ENCODE results near the gene TBCC. TPM values are rescaled to one million over a fixed set of nuclear protein-coding genes. Genes with fewer than 3 reads are reported as not detected.
A peak's percentile ranks its signal among the peaks of the same experiment; 100 is the strongest.
"Not testable (repeated sequence)": the region's sequence is repeated elsewhere in the genome, so short reads cannot be mapped to it uniquely, and the experiment has no call there.

The TBCC gene
- total RNA-seq, 1 experiment from 2014 or later: 50.0 TPM

DNA sequence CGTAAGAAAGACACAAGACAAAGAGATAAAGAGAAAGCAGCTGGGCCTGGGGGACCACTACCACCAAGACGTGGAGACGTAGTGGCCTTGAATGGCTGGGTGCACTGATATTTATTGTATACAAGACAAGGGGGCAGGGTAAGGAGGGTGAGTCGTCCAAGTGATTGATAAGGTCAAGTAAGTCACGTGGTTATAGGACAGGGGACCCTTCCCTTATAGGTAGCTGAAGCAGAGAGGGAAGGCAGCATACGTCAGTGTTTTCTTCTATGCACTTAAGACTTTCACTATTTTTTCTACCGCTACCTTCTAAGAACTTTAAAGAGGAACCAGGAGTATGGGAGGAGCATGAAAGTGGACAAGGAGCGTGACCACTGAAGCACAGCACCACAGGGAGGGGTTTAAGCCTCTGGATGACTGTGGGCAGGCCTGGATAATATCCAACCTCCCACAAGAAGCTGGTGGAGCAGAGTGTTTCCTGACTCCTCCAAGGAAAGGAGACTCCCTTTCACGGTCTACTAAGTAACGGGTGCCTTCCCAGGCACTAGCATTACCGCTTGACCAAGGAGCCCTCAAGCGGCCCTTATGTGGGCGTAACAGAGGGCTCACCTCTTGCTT lies 11.9 kb downstream of the TBCC start:
- not testable (repeated sequence) for DNase-seq (ENCODE audit: low spot score)

DNA sequence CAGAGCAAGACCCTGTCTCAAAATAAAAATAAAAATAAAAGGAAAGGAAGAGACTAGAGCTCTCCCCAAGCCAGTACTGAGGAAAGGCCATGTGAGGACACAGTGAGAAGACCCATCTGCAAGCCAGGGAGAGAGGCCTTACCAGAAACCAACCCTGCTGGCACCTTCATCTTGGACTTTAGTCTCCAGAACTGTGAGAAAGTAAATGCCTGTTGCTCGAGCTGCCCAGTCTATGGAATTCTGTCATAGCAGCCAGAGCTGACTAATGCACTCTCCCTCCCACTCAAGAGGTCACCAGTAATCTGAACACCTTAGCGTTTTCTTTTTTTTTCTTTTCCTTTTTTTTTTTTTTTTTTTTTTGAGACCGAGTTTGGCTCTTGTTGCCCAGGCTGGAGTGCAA lies 16.2 kb downstream of the TBCC start:
- DNase-seq (ENCODE audit: low spot score): no peak

DNA sequence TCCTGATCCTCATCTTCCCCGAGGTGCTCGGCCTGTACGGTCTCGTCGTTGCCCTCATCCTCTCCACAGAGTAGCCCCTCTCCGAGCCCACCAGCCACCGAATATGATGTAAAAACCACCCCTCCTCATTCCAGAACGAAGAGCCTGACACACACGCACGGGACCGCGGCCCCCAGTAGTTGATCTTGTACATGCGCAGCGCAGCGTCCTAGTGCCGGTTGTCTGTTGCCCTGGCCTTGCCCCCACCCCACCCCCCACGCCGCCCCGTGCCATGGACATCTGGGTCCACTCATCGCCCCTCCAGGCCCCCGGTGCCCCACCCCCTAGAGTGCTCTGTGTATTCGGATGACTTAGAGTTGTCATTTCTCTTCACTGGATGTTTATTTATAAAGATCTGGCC lies 18.3 kb downstream of the TBCC start:
- DNase-seq (ENCODE audit: low spot score): no peak

DNA sequence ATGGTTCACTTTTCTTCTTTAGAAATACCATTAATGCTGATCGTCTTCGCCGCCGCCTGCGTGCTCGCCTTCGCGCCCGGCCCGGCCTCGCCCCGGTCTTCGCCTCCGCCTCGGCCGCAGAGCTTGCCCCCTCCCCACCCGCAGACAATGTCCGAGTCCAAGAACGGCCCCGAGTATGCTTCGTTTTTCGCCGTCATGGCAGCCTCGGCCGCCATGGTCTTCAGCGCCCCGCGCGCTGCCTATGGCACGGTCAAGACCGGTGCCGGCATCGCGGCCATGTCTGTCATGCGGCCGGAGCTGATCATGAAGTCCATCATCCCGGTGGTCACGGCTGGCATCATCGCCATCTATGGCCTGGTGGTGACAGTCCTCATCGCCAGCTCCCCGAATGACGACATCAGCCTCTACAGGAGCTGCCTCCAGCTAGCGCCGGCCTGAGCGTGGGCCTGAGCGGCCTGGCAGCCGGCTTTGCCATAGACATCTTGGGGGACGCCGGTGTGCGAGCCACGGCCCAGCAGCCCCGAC lies 18.8 kb downstream of the TBCC start:
- no peak for DNase-seq (ENCODE audit: low spot score)

- DNase-seq (ENCODE audit: low spot score): peak; percentile 57
These were observed 19.3 kb downstream of the TBCC start for GRCh38 chr6:42726485-42727086.

DNA sequence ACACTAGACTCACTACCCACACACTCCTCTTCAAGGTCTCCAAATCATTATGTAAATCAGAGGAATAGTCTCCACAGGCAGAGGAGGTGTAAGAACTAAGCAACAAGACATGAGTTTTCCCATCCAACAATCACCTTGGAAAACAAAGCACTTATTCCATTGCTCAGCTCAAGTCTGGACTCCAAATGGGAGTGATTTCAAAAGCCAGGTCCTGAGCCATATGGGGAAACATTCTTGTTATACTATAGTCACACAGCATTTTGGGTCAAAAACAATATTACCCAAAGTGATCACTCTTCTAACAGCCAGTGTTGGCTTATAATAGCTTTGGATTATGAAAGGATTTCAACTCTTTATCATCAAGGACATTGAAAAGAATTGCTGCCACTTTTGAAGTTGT lies 19.9 kb downstream of the TBCC start:
- DNase-seq (ENCODE audit: low spot score): no peak

DNA sequence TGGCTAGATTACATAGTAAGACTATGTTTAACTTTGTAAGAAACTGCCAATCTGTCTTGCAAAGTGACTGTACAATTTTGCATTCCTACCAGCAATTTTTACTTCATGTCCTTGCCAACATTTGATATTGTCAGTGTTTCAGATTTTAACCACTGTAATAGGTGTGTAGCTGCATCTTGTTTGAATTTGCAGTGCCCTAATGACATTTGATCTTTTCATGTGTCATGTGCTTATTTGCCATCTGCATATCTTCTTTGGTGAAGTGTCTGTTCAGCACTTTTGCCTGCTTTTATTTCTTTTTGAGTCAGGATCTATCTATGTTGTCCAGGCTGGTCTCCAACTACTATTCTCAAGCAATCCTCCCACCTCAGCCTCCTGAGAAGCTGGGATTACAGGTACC lies 21.1 kb downstream of the TBCC start:
- no peak for DNase-seq (ENCODE audit: low spot score)

DNA sequence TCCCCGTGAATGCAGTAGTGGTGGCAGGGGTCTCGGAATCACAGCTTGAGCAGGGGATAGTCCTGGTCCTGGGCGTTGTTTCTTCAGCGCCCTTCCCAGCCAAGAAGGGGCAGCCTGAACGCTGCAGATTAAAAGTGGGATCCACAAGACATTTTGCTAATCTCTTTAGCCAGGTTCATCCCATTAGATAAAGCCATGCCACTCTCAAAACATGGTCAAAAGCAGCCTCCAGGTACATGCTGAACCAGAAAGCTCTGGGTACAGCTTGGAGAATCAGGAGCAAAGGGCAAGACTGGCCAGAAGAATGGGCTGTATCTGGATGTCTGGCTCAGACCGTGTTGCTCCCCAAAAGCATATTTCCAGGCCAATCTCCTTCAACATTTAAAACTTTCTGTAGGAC lies 23.4 kb downstream of the TBCC start, which contains the start of gene PRPH2:
TSS of gene PRPH2 (minus strand) at position 101 of the 400 bp plus-strand sequence. CDS start 263 bp downstream, outside the sequence.
- DNase-seq (ENCODE audit: low spot score): no peak

DNA sequence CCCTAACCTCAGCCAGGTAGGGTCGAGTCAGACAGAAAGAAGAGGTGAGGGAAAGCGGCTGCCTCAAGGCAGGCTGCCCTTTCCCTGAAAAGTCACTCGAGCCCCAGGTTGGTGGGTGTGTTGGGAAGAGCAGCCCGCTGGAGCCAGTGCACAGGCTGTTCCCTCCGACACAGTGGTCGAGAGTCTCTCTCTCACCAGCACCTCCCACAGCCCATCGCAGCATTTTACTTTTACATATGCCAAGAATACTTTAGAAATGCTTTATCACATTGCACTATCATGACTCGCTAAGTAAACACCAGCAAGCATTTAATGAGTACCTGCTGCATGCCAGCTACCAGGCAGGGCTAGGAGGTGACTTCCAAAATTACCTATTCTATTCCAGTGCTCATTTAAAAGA lies 25.2 kb downstream of the TBCC start:
- peak; percentile 53 for DNase-seq (ENCODE audit: low spot score)

GRCh38 chr6:42715871-42716270 lies 30.0 kb downstream of the TBCC start:
- no peak for DNase-seq (ENCODE audit: low spot score)

- DNase-seq (ENCODE audit: low spot score): no peak
These were observed 31.7 kb downstream of the TBCC start for GRCh38 chr6:42714098-42714761.

- DNase-seq (ENCODE audit: low spot score): no peak
These were observed 34.0 kb downstream of the TBCC start for GRCh38 chr6:42711930-42712329.

DNA sequence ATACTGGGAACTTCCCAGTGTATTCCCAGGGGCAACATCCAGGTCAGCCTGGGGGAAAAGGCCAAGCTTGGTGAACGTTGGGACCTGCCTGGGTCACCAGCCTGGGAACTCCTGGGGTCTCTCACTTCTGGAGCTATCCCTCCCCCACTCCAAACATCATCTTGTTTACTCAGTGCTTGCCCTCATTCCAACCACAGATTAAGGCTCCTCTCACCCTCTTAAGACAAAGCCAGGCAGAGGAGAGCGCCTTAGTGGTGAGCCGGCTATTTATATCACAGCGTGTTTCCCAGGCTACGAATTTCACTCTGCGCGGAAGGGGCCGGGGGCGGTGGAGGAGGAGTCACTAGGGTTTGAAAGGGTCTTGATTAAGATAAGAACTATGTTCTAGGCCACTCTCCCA lies 35.6 kb downstream of the TBCC start:
- no peak for DNase-seq (ENCODE audit: low spot score)

GRCh38 chr6:42709871-42710270 lies 36.0 kb downstream of the TBCC start:
- DNase-seq (ENCODE audit: low spot score): no peak

DNA sequence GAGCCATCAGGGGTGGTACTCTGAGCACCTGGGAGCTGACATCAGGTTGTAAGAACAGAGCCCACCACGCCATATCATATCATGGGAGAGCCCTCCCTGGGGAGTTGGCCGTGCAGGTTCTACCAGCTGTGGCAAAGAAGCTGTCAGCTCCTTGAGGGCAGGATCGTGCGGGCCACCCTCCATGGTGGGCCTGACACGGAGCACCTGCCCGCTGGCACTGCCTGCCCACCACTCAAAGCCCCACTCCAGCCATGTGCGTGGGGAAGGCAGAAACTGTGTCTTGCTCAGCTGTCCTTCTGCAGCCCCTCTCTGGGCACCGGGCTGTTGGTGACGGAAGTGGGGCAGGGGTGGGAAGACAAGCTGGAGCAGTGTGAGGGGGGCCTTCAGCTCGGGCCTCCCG lies 37.8 kb downstream of the TBCC start:
- no peak for DNase-seq (ENCODE audit: low spot score)

GRCh38 chr6:42707595-42707994 lies 38.3 kb downstream of the TBCC start:
- no peak for DNase-seq (ENCODE audit: low spot score)

GRCh38 chr6:42704937-42705374 lies 40.9 kb downstream of the TBCC start:
- DNase-seq (ENCODE audit: low spot score): no peak

DNA sequence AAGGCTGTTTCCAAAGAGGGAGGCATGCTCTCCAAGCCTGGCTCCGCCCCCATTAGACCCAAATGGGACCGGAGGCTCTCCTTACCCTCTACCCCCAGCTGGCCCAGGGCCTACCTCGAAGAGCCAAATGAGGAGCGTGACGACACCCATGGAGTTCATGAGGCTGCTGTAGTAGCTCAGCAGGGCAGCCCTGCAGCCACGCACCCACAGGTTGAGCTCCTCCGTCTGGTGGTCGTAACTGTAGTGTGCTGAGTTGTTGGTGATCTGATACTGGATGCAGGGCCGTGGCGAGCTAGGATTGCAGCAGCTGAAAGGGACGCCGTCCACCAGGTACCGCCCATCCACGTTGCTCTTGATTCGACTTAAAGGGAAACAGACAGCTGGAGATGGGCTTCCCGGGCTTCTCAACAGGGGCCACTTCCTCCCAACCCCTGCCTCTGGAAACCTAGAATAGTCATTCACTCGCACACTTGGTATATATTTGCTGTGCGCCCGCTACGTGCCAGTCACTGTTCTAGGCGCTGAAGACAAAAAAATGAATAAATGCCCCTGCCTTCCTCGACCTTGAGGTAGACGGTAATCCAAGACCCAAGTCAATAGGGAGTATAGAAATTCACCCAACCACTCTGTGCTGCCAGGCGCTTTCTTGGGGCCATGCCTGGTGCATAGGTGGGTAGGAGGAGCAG lies 41.5 kb downstream of the TBCC start:
- no peak for DNase-seq (ENCODE audit: low spot score)

DNA sequence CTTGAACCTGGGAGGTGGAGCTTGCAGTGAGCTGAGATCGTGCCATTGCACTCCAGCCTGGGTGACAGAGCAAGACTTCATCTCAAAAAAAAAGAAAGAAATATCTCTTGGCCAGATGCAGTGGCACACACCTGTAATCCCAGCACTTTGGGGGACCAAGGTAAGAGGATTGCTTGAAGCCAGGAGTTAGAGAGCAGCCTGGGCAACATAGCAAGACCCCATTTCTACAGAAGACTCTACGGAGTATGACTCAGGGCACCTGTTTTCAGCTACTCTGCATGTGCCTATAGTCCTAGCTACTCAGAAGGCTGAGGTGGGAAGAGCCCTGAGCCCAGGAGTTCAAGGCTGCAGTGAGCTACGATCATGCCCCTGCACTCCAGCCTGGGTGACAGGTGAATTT lies 43.1 kb downstream of the TBCC start:
- DNase-seq (ENCODE audit: low spot score): not testable (repeated sequence)

- DNase-seq (ENCODE audit: low spot score): peak; percentile 92
These were observed 43.7 kb downstream of the TBCC start for GRCh38 chr6:42702200-42702599.

DNA sequence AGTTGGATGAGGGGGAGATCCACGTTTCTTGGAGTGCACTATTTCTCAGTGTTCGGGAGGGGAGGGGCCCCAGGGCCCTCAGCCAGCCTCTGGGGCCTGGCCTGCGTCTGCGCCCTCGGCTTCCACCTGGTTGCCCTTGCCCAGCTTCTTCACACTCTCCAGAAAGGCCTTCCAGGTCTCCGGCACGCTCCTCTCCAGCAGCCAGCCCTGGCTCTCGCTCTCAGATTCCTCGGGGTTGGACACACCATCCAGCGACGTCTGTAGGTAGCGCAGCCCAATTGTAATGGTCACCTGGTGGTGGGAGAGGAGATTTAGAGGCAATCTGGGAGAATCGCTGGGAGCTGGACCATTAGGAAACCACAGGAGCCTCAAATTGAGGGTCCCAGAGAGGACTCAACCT lies 47.7 kb downstream of the TBCC start:
- no peak for DNase-seq (ENCODE audit: low spot score)

GRCh38 chr6:42697268-42697655 lies 48.6 kb downstream of the TBCC start:
- DNase-seq (ENCODE audit: low spot score): no peak

All from A172 (cell line).